Activated CD4-positive, alpha-beta T cell treated with anti-CD3 and anti-CD28 coated beads for 24 hours (primary cell): Measurements from ENCODE around the gene CTNNAL1.
A peak's percentile ranks its signal among the peaks of the same experiment; 100 is the strongest.
"Not testable (repeated sequence)": the region's sequence is repeated elsewhere in the genome, so short reads cannot be mapped to it uniquely, and the experiment has no call there.

Experiments
- DNase-seq, 2 donors: peaks; one replicate each; pipeline ENCODE4 v3.0.0-alpha.2; 2020; ENCODE audit warnings: low read depth in 2 of 2

The CTNNAL1 gene

GRCh38 chr9:108983885-108984284 is 29.4 kb downstream of the CTNNAL1 start:
- DNase-seq: no peak

- DNase-seq: no peak
These were observed 32.4 kb downstream of the CTNNAL1 start for GRCh38 chr9:108980893-108981292.

GRCh38 chr9:108978205-108978604 is 35.1 kb downstream of the CTNNAL1 start:
- no peak for DNase-seq

GRCh38 chr9:108973895-108974294 is 39.4 kb downstream of the CTNNAL1 start:
- DNase-seq: no peak

GRCh38 chr9:108972626-108973209 is 40.6 kb downstream of the CTNNAL1 start:
- DNase-seq: no peak

GRCh38 chr9:108972186-108972585 is 41.1 kb downstream of the CTNNAL1 start:
- DNase-seq: no peak

- DNase-seq: not testable (repeated sequence)
These were observed 41.9 kb downstream of the CTNNAL1 start for GRCh38 chr9:108971392-108971791.

GRCh38 chr9:108967916-108968315 is 45.4 kb downstream of the CTNNAL1 start:
- DNase-seq: no peak

- DNase-seq: no peak
These were observed 49.7 kb downstream of the CTNNAL1 start for GRCh38 chr9:108963459-108964143.

GRCh38 chr9:108961151-108961550 is 52.1 kb downstream of the CTNNAL1 start:
- no peak for DNase-seq

GRCh38 chr9:108960331-108960730 is 53.0 kb downstream of the CTNNAL1 start:
- no peak for DNase-seq

- no peak for DNase-seq
These were observed 56.7 kb downstream of the CTNNAL1 start for GRCh38 chr9:108956631-108957026.

- DNase-seq: no peak
These were observed 57.2 kb downstream of the CTNNAL1 start for GRCh38 chr9:108956022-108956630.

- DNase-seq: no peak
These were observed 59.2 kb downstream of the CTNNAL1 start for GRCh38 chr9:108953983-108954574.

- DNase-seq: no peak
These were observed 61.7 kb downstream of the CTNNAL1 start for GRCh38 chr9:108951578-108951977.

- no peak for DNase-seq
These were observed 63.1 kb downstream of the CTNNAL1 start for GRCh38 chr9:108950168-108950567.

- DNase-seq: no peak
These were observed 73.3 kb downstream of the CTNNAL1 start for GRCh38 chr9:108939975-108940374.

- DNase-seq: no peak
These were observed 75.6 kb downstream of the CTNNAL1 start for GRCh38 chr9:108937561-108938305.

GRCh38 chr9:108934323-108934893 is 78.9 kb downstream of the CTNNAL1 start, which contains the start of gene ABITRAM:
TSS of gene ABITRAM (plus strand) at chr9:108934400. CDS start at chr9:108934487, 87 bp downstream.
- peak; percentile 45 to 56 for DNase-seq

- peak; percentile 84 to 85 for DNase-seq
These were observed 79.5 kb downstream of the CTNNAL1 start, which contains the start of gene ELP1 for GRCh38 chr9:108933718-108934322. TSS of gene ELP1 (minus strand) at chr9:108934124. CDS start at chr9:108931146, 2,978 bp downstream.

GRCh38 chr9:108933231-108933717 is 80.0 kb downstream of the CTNNAL1 start:
- DNase-seq: peak; percentile 1 to 2
